HG03196 (cell line): Measurements from ENCODE around the gene TKTL1.

Source experiments
- ATAC-seq: cut with Tn5 transposase; IDR thresholded peaks from one replicate; pipeline ENCODE4 v1.9.1; 2021; ENCODE audit not compliant: unreplicated experiment

TKTL1 gene

DNA sequence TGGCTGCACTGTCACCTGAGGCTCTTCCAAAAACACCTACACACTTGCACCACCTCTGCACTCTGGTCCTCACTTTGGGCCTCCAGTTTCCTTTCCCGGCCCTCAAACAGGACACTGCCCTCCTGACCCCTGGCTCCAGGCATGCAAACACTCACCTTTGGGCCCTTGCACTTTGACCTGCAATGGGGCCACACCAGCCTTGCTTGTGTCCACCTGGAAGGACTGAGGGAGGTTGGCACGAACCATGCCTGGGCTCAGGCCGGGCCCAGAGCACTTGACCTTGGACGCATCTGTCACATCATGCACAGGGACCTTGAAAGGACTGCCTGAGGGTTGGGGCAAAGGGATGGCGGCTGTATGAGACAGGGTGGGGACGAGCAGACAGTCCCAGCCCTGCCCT is 63.2 kb downstream of the TKTL1 start:
- no peak for ATAC-seq

DNA sequence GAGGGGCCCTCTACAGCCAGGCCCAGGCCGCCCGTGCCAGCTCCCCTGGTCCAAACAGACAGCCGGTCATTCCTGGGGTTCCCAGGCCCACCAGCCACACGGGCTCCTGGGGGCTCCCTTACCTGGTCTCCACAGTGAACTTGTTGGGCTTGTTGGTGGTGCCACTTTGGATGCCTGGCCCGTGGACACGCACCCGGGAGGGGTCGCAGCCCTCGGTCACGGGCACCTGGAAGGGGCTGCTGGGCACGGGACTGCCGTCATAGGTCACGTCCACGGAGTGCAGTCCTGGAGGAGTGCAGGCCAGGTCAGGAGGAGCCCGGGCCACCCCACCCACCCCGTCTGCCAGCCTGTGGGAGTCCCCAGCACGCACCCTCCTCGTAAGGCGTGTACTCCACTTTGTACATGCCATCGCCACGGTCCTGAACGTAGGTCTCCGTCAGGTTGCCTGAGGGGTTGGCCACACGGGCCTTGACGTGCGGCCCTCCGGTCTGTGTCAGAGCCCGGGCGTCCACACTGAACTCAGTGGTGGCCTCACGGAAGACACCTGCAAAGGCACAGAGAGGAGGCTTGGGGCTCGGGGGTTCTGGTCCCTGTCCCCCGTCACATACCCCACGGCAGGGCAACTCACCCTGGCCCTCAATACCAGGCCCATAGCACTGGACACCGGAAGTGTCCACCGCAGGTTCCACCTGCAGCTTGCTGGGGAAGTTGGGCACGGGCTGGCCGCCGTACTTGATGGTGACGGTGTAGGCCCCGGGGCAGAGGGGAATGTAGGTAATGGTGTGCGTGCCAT is 64.0 kb downstream of the TKTL1 start:
- no peak for ATAC-seq

DNA sequence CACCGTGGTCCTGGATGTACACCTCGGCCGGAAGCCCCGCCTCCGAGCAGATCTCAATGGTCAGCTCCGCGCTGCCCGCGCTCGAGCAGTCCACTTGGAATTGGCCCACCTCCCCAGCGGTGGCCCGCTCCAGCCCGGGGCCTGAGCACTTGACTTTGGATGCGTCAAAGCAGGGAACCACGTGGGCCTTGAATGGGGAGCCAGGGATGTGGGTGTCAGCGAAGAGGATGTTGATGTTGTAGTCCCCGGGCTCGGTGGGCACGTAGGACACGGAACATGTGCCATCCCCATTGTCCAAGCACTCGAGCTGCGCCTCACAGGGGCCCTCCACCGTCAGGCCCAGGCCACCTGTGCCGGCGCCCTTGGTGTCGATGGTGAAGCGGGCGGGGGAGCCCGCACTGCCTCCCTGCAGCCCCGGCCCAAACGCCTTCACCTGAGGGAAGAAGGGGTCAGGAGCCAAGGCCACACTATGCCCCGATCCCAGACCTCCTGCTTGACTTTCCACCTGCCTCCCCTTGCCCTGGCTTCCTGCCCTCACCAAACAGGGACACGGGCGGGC is 64.6 kb downstream of the TKTL1 start:
- ATAC-seq = no peak

DNA sequence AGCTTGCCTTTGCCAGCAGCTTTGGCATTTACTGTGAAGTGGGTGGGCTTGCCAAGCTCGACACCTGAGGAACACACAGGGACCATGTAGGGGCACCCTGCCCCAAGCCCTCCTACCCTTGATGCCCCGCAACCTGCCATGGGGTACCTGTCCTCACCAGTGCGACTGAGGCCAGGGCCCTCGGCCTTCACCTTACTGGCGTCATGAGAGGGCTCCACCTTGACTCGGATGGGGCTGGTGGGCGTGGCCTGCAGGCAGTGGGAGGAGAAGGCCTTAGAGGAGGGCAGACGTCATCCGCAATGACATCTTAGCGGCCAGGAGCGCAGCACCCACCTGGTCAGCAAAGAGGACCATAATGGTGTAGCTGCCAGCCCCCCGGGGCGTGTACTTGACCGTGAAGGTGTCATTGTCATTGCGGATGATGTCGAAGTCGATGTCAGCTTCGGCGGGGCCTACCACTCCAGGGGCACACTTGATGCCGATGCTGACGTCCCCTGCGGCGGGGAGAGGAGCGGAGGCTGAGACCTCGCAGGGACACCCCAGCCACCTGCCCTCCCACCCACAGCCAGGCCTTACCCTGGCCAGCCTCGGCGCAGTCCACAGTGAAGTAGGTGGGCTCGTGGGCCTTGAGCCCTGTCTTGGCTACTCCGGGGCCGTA is 66.6 kb downstream of the TKTL1 start:
- no peak for ATAC-seq

DNA sequence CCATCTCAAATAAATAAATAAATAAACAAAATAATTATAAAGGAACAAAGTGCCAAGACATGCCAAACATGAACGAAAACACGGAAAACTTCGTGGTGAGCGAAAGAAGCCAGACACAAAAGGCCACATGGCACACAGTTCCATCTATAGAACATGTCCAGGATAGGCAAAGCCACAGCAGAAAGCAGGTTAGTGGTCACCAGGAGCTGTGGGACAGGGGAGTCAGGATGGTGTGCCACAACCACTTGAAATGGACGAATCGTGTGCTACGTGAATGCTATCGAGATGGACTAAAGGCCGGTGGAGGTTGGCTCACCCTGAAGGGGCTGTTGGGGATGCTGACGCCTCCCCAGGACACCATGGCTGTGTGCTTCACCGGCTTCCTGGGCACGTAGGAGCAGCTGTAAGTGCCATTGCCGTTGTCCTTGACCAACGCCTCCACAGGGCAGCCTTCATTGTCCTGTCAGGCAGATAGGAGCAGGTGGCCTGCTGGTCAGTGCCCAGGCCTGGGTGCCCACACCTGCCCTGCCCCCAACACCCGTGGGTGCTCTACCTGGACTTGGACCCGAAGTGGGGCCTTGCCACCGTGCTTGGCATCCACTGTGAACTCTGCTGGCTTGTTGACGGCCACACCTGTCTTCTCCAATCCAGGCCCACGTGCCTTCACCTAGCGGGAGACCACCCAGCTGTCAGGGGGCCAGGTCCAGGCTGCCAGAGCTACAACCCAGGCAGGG is 68.3 kb downstream of the TKTL1 start:
- ATAC-seq = no peak

DNA sequence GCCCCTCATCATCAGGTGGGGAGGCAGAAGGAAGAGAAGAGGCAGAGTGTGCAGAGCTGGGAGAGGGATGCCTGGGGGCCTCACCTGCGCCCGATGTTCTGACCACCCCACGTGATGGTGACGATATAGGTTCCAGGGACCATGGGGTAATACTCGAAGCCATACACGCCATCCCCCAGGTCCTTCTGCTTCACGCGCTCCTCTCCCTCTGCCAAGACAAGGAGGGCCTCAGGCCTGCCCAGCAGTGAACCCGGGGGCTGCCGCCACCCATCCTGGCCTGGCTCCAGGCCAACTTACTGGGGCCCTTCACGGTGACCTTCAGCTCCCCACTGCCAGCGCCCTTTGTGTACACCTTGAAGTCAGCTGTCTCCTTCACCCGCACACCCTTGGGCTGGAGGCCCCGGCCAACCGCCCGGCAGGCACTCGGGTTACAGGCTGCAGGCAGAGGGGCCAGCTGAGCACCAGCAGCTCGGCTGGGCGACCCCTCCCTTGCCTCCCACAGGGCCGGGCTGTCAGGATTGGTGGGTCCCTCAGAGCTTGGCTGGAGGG is 69.5 kb downstream of the TKTL1 start:
- no peak for ATAC-seq

DNA sequence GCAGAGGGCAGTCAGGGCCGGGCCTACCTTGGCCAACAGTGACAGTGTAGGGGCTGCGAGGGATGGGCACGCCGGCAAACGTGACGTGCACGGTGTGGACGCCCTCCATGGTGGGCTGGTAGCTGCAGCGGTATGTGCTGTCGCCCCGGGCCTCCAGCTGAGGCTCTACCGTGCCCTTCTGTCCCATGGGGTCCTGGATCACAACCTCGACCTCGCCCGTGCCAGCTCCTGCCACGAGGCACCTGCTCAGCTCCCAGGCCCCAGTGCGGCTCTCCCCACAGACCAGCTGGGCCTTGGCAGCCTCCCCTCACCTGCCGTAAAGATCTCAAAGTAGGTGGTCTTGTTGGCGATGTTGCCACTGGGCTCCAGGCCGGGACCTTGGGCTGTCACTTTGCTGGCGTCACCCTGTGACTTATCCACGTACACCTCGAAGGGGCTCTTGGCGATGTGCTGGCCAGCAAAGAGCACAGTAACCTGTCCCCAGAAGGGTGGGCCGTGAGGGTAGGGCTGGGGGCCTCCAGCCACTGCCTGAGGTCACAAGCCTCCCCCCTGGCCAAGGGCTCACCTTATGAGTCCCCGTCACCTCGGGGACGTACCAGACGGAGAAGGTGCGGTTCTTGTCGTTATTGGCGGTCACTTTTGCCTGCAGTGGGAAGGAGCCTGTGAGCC is 70.5 kb downstream of the TKTL1 start:
- no peak for ATAC-seq

DNA sequence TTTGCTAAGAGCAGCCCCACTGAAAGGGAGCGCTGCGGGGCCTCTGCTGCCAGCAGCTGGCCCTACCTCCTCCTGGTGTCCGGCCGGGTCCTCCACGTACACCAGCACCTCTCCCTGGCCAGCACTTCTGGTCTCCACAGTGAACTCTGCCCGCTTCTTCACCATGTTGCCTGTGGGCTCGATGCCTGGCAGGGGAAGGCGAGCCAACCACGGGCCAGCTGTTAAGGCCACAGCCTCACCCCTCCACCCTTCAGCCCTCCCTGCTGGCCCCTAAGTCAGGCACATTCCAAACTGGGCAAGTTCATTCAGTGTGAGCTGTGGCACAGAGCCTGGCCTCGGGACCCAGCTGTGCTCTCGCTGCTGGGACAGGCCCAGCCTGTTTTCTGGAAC is 71.1 kb downstream of the TKTL1 start:
- no peak for ATAC-seq

DNA sequence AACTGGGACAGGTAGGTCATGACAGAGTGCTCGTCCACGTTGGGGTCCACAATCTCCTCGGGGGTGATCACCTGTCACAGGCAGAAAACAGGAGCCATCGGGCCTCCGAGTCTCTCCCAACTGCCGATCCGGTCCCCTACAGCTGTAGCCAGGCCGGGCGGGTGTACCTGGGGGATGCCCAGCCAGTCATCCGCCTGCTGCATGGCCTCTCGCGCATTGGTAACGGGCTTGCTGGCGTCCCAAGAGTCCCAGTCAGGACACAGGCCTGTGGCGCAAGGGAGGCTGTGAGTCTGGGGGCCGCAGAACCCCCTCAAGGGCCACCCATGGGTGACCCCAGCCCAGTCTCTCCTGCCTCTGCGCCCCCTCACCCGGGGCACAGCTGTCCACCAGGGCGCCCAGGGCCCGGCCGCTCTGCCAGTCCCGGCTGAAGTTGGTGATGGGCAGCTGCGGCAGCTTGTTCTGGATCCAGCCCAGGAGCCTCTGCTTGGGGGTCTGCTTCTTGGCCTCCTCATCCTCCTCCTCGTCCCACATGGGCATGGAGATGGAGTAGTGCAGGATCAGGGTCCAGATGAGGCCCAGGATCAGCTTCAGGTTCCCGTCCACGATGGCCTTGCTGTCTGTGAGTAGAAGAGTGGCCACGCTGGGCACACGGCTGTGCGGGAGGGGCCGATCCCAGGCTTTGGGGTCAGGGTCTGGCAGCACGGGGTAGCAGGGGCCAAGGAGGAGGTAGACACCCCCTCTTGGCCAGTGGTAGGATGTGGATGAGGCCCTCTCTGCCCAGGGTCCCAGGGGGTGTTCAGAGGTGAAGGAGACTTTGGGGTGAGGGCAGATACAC is 72.1 kb downstream of the TKTL1 start:
- ATAC-seq = no peak

DNA sequence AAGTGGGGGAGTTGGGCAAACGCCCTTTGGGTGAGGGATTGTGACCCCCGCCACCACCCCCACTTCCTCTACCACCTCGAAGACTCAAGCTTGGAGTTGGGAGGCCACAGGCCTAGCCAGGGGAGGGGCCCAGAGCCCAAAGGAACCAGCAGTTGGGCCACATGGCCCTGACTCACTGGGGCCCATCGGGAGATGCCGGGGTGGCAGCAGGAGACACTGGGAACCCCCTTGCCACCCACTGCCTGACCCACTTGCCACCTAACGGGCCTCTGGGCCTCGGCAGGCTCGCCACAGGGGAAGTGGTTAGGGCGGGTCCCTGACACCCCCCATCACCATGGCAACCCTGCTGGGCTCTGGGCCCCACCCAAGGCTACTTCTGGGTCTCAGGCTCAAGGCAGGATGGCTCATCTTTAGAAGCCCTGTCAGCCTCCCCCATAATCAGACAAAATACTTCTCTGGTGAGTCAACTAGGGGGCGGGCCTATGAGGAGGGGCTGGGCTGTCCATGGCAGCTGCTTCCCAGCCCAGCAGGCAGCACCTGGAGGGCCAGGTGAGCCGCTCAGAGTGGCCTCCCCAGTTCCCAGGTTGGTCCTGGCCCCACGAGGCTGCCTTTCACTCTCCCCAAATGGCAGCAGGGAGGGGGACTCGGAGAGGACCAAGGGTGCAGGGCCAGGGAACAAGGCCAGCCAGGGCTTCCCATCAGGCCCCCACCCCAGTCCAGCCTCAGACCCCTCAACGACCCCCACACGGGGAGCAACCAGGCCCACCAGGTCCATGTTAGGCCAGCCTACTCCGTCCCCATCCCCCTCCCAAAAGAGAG is 73.2 kb downstream of the TKTL1 start:
- ATAC-seq = peak; percentile 31

DNA sequence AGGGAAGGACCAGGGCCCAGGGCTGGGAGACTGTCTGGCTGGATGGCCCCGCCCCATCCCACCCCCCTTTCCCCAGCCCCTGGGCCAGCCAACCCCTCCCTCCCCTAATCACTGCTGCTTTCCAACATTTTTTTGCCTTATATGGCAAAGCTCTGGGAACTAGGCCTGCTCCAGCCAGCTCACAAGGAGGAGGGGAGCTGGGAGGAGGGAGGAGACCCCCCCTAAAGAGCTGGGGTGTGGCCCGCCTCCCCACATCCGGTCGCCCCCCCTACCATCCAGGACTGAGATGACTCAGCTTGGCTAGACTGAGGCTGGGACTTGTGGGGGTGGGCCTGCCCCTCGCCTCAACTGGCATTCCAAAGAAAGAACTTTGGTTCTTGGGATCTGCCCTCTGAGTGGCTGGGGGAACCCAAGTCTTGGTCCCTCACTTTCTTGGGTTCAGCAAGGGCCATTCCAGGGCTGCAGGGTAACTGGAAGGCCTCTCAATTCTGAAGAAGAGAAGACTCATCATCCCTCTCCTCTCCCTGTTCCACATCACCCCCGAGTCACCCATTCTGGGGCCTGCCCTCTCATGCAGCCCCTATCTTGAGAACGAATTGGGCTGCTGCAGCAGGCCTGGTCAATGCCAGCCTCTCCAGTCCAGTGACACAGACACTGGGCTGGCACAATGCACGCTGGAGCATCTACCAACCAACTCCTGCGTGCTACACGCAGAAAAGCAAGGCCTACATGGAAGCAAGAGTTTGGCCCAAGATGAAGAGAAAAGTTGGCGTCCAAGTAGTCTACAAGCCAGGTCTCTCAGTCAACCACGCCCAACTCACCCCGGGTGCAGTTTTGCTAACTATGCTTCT is 74.1 kb downstream of the TKTL1 start:
- ATAC-seq = no peak

DNA sequence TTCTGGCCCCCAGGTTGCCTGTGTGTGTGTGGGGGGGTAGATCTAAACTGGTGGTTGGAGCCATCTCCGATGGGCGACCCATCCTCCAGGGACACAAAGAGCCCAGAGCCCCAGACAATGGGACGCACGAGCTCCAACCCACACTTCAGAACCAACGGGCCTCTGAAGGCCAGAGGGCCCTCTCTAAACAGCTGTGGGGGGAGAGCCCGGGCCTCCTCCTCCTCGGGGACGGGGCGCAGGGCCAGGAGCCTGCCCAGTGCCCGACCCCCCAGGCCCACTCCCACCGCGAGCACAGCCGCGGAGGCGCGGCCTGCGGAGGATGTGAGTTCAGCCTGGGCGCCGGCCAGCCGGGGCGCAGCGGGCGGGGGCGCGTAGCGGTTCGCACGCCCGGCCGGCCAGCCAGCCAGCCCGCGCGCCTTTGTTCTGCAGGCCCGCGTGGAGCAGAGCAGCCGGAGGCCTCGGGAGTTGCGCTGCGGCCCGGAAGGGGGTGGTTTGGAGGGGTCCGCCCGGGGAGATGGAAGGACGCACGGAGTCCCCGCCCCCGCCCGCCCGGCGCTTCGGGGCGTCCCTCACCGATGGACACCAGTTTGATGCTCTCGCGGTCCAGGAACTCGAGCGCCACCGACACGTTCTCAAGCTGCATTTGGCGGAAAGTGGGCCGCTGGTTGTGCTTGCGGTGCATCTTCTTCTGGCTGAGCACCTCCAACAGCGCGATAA is 74.9 kb downstream of the TKTL1 start:
- no peak for ATAC-seq

DNA sequence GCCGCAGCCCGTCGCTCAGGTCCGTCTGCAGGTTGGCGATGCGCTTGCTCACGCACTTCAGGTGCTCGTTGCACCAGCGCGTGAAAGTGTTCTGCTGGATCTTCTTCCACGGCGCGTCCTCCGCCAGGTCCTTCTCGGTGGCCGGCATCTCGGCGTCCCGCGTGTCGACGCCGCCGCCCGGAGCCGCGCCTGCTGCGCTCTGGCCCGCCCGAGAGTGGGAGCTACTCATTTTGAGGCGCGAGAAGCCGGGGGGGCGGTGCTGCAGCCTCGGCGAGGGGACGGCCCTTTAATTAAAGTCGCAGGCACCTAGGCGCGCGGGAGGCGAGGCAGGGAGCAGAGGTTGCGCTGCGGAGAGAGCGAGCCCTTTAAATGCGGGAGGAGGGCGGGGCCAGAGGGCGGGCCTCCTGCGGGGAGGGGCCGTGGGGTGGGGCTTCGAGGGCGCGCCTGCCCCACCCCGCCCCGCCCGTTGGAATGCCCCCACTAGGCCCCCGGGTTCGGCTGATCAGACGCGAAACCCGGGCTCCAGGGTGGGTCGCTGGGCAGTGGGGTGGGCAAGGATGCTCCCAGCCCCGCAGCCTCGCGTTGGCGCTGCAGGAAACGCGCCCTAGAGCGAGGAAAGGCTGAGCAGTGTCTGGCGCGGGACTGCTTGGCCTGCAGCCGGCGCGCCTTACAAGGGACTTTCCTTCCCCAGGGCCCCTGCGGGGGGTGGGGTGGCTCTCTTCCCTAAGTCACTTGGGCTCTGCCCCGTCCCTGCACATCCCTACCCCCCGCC is 75.6 kb downstream of the TKTL1 start:
- ATAC-seq = peak; percentile 67

DNA sequence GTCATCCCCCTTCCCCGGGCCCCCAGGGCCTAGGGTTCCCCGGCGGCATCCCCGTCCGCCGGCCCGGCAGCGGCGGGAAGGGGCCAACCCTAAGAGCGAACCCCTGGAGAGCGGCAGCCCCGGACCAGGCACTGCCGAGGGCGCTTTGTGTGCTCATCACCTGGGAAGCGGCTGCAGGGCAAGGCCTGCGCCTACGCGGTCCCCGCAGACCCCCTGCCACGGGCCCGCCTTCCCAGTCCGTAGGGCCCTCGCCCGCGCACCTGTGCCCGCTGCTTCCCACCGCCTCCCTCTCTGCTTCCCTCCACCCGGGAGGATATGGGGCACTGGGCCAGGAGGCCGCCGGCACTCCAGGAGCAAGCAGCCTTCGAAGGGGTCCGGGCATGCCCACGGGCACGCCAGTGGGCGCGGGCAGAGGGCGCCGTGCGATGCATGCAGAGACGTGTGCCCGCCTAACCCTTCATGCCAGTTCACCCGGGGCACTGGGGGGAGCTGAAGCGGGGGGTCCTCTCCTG is 76.2 kb downstream of the TKTL1 start:
- no peak for ATAC-seq

DNA sequence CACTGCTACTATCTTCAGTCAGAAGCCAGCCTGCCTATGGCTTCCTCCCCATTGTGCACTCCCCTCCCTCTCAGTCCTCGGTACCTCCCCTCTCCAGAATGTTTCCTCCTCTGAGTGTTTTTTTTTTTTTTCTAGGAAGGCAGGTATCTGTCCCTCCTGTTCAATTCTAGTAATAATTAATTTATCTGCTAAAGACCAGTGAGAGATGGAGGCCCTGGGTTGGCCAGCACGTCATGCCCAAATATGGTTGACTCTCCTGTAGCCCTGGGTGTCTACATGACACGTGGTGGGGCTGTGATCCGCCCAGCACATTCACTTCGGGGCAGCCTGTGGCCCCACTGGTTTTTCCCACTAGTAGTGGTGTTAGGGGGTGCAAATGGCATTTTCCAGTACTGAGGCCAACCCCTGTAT is 77.0 kb downstream of the TKTL1 start:
- no peak for ATAC-seq
